Nephron (organoid): ENCODE results near the gene TUT4.
A peak's percentile ranks its signal among the peaks of the same experiment; 100 is the strongest.

ENCODE experiments used
- H3K27ac Mint-ChIP-seq, 3 experiments: 2 replicates each; pipeline ENCODE4 v1.8.0; 2020; ENCODE audit warnings: mixed read lengths in 3 of 3, mild to moderate bottlenecking in 2 of 3, moderate library complexity in 1 of 3
- H3K27me3 Mint-ChIP-seq: 2 replicates; pipeline ENCODE4 v1.8.0; 2021; ENCODE audit warnings: low read depth, mild to moderate bottlenecking, moderate library complexity, mixed read lengths
- H3K36me3 Mint-ChIP-seq: 2 replicates; pipeline ENCODE4 v1.8.0; 2020; ENCODE audit warnings: low read depth, mixed read lengths
- H3K4me1 Mint-ChIP-seq: 2 replicates; pipeline ENCODE4 v1.8.0; 2020; ENCODE audit warnings: mixed read lengths
- H3K4me3 Mint-ChIP-seq, 3 experiments: 2 replicates each; pipeline ENCODE4 v1.8.0; 2020; ENCODE audit warnings: mild to moderate bottlenecking in 3 of 3, mixed read lengths in 3 of 3, moderate library complexity in 2 of 3
- H3K9me3 Mint-ChIP-seq: 2 replicates; pipeline ENCODE4 v1.8.0; 2020; ENCODE audit warnings: mixed read lengths
- TF ChIP-seq, protein P1 (sequence below), 3 experiments: fragments of 200-600 bp; sonication (generic); IDR thresholded peaks; one replicate each; pipeline ENCODE4 v1.5.0; 2021; ENCODE audit warnings: antibody characterized with exemption in 3 of 3; ENCODE audit not compliant: unreplicated experiment in 3 of 3

The TUT4 gene

GRCh38 chr1:52569449-52570210, 16.7 kb upstream of the TUT4 start:
- H3K27ac Mint-ChIP-seq: peak overlapping the region; percentile 83 to 95 (median 90)
- TF ChIP-seq, protein P1, sequence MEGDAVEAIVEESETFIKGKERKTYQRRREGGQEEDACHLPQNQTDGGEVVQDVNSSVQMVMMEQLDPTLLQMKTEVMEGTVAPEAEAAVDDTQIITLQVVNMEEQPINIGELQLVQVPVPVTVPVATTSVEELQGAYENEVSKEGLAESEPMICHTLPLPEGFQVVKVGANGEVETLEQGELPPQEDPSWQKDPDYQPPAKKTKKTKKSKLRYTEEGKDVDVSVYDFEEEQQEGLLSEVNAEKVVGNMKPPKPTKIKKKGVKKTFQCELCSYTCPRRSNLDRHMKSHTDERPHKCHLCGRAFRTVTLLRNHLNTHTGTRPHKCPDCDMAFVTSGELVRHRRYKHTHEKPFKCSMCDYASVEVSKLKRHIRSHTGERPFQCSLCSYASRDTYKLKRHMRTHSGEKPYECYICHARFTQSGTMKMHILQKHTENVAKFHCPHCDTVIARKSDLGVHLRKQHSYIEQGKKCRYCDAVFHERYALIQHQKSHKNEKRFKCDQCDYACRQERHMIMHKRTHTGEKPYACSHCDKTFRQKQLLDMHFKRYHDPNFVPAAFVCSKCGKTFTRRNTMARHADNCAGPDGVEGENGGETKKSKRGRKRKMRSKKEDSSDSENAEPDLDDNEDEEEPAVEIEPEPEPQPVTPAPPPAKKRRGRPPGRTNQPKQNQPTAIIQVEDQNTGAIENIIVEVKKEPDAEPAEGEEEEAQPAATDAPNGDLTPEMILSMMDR (IDR thresholded peaks at IDR 0.05; ENCODE audit: unreplicated experiment in 3 of 3): no peak

DNA sequence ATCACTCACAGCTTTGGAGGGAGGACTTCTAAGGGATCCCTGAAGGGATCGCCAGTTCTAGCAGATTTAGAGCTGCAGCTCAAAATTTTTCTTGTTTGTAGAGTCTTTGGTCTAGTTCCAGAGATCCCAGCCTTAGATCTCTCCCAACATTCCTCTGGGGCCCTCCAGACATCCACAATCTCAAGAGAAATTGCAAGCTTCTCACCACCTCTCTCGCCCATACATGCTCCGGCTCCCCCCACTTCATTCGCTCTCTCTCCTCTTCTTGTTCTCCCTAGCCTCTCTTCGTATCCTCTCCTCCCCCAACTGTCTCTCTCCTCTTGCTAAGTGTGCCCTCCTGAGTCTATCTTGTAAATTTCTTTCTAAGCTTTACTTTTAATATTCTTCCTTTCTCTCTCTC, 15.1 kb upstream of the TUT4 start:
- Mint-ChIP-seq H3K9me3 (no peaks in the 10 kb centered on the region), H3K4me3 (peak overlapping the region; percentile 39 to 62 (median 58)), H3K27ac (peak overlapping the region; percentile 87 to 91 (median 88)), H3K27me3 (no peaks in the 10 kb centered on the region), H3K36me3 (no peaks in the 10 kb centered on the region), H3K4me1 (peaks cover 21% of the 10 kb centered on the region)
- TF ChIP-seq, protein P1 (IDR thresholded peaks at IDR 0.05; ENCODE audit: unreplicated experiment in 3 of 3): no peak

More at GRCh38 chr1:52569449-52570210, 16.7 kb upstream of the TUT4 start:
- H3K27me3 Mint-ChIP-seq: no peaks in the 10 kb centered on the region
- H3K4me3 Mint-ChIP-seq: peak overlapping the region in 1 of 3 experiments; percentile 18
- H3K9me3 Mint-ChIP-seq: no peaks in the 10 kb centered on the region
- H3K4me1 Mint-ChIP-seq: peaks cover 25% of the 10 kb centered on the region
- H3K36me3 Mint-ChIP-seq: no peaks in the 10 kb centered on the region

DNA sequence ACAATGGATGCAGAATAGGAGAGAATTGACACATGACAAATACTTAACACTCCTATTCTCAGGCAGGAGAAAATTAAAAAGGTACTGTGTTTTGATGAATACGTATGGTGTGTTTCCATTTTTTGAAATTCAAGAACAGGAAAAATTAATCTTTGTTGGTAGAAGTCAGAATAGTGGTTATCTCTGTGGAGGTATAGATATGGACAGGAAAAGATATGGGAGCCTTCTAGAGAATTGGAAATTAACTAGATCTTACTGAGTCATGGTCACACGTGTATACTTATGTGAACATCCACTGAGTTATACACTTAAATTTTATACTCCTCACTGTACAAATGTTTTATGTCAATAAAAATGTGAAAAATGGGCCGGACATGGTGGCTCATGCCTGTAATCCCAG, 9.9 kb upstream of the TUT4 start:
- H3K27me3 Mint-ChIP-seq: no peaks in the 10 kb centered on the region
- H3K9me3 Mint-ChIP-seq: peaks cover 7% of the 10 kb centered on the region
- peaks cover 3% of the 10 kb centered on the region for H3K4me1 Mint-ChIP-seq
- peaks cover 7% of the 10 kb centered on the region for H3K36me3 Mint-ChIP-seq
- TF ChIP-seq, protein P1 (IDR thresholded peaks at IDR 0.05; ENCODE audit: unreplicated experiment in 3 of 3): no peak
- H3K4me3 Mint-ChIP-seq: no peak overlapping the region
- no peak overlapping the region for H3K27ac Mint-ChIP-seq

DNA sequence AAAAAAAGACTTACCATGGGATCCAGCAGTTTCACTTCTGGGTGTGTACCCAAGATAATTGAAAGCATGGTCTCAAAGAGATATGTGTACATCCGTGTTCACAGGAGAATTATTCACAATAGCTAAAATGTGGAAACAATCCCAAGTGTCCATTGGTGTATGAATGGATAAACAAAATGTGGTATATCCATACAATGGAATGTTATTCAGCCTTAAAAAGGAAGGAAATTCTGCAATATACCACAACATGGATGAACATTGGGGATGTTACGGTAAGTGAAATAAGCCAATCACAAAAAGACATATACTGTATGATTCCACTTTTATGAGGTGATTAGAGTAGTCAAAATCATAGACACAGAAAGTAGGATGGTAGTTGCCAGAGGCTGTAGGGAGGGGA, 7.0 kb upstream of the TUT4 start:
- H3K4me3 Mint-ChIP-seq: no peak overlapping the region
- H3K27ac Mint-ChIP-seq: no peak overlapping the region
- TF ChIP-seq, protein P1 (IDR thresholded peaks at IDR 0.05; ENCODE audit: unreplicated experiment in 3 of 3): no peak
- peaks cover 8% of the 10 kb centered on the region for H3K4me1 Mint-ChIP-seq
- peaks cover 7% of the 10 kb centered on the region for H3K9me3 Mint-ChIP-seq
- peaks cover 7% of the 10 kb centered on the region for H3K36me3 Mint-ChIP-seq
- H3K27me3 Mint-ChIP-seq: no peaks in the 10 kb centered on the region

- H3K36me3 Mint-ChIP-seq: peaks cover 7% of the 10 kb centered on the region
Observed at GRCh38 chr1:52558941-52559340, 6.0 kb upstream of the TUT4 start.

More at GRCh38 chr1:52558941-52559340, 6.0 kb upstream of the TUT4 start:
- Mint-ChIP-seq H3K9me3 (peaks cover 7% of the 10 kb centered on the region), H3K4me1 (peaks cover 18% of the 10 kb centered on the region), H3K27ac (no peak overlapping the region), H3K27me3 (no peaks in the 10 kb centered on the region), H3K4me3 (no peak overlapping the region)
- TF ChIP-seq, protein P1 (IDR thresholded peaks at IDR 0.05; ENCODE audit: unreplicated experiment in 3 of 3): no peak
